GM19239 (cell line): Measurements from ENCODE around the gene CSNK2B.

Experiments used
- DNase-seq: peaks from one replicate; pipeline ENCODE4 v3.0.0; 2011; ENCODE audit warnings: low spot score; ENCODE audit not compliant: insufficient read length
- FAIRE-seq: peaks from 2 replicates; lab custom pipeline; 2011; peaks lifted over from hg19 to GRCh38; lab: Jason Lieb, UNC

The CSNK2B gene

GRCh38 chr6:31710523-31711219 lies 44.8 kb downstream of the CSNK2B start:
- DNase-seq (no peak), FAIRE-seq (no peak)

- no peak for FAIRE-seq
- no peak for DNase-seq
Measured at GRCh38 chr6:31711233-31711632, 45.4 kb downstream of the CSNK2B start.

- FAIRE-seq: no peak
- DNase-seq: no peak
Measured at GRCh38 chr6:31712296-31712695, 46.4 kb downstream of the CSNK2B start.

GRCh38 chr6:31713465-31713864 lies 47.6 kb downstream of the CSNK2B start:
- DNase-seq (no peak), FAIRE-seq (no peak)

- DNase-seq: no peak
- FAIRE-seq: no peak
Measured at GRCh38 chr6:31713991-31714684, 48.3 kb downstream of the CSNK2B start.

- FAIRE-seq (no peak), DNase-seq (no peak)
Measured at GRCh38 chr6:31715022-31715958, 49.4 kb downstream of the CSNK2B start, which contains the start of gene LY6G6D. Gene LY6G6D, plus strand, starts transcription at chr6:31715348. Its CDS starts 8 bp downstream, at chr6:31715356.

GRCh38 chr6:31717499-31718222 lies 51.8 kb downstream of the CSNK2B start:
- FAIRE-seq (no peak), DNase-seq (no peak)

GRCh38 chr6:31718265-31718664 lies 52.4 kb downstream of the CSNK2B start:
- DNase-seq: no peak
- no peak for FAIRE-seq

GRCh38 chr6:31719001-31719400 lies 53.1 kb downstream of the CSNK2B start:
- DNase-seq (no peak), FAIRE-seq (no peak)
